GM18858 (cell line): ENCODE measurements around the gene RNF208.

Source experiments
- ATAC-seq: cut with Tn5 transposase; IDR thresholded peaks from one replicate; pipeline ENCODE4 v1.9.1; 2021; ENCODE audit not compliant: unreplicated experiment

RNF208 gene

GRCh38 chr9:137215196-137215986 lies 6.6 kb downstream of the RNF208 start:
- no peak for ATAC-seq

GRCh38 chr9:137214620-137215019 lies 7.4 kb downstream of the RNF208 start:
- no peak for ATAC-seq

- ATAC-seq, result no peak
Measured at GRCh38 chr9:137213160-137214060, 8.6 kb downstream of the RNF208 start.

GRCh38 chr9:137212520-137212919 lies 9.5 kb downstream of the RNF208 start:
- ATAC-seq, result no peak

GRCh38 chr9:137211532-137211931 lies 10.5 kb downstream of the RNF208 start:
- no peak for ATAC-seq

- ATAC-seq, result no peak
Measured at GRCh38 chr9:137206602-137207001, 15.4 kb downstream of the RNF208 start.

GRCh38 chr9:137205126-137206069 lies 16.6 kb downstream of the RNF208 start, which contains the start of the genes NDOR1 and TMEM203:
TSS of gene NDOR1 (plus strand) at chr9:137205700. CDS start at chr9:137205778, 78 bp downstream.
TSS of gene TMEM203 (minus strand) at chr9:137205648. CDS start at chr9:137205414, 234 bp downstream.
- ATAC-seq, result no peak

- no peak for ATAC-seq
Measured at GRCh38 chr9:137204731-137205125, 17.3 kb downstream of the RNF208 start.

- no peak for ATAC-seq
Measured at GRCh38 chr9:137202966-137203365, 19.1 kb downstream of the RNF208 start.

- ATAC-seq, result no peak
Measured at GRCh38 chr9:137201205-137201868, 20.7 kb downstream of the RNF208 start.

GRCh38 chr9:137200311-137201204 lies 21.5 kb downstream of the RNF208 start, which contains the start of gene TPRN:
TSS of gene TPRN (minus strand) at chr9:137200741. CDS start at chr9:137200711, 30 bp downstream.
- ATAC-seq, result peak; percentile 74

- no peak for ATAC-seq
Measured at GRCh38 chr9:137199411-137200121, 22.5 kb downstream of the RNF208 start.

- no peak for ATAC-seq
Measured at GRCh38 chr9:137198902-137199283, 23.1 kb downstream of the RNF208 start.

- no peak for ATAC-seq
Measured at GRCh38 chr9:137198051-137198901, 23.8 kb downstream of the RNF208 start.

GRCh38 chr9:137195525-137196220 lies 26.4 kb downstream of the RNF208 start:
- ATAC-seq, result no peak

- no peak for ATAC-seq
Measured at GRCh38 chr9:137194909-137195308, 27.1 kb downstream of the RNF208 start.

- no peak for ATAC-seq
Measured at GRCh38 chr9:137194388-137194787, 27.7 kb downstream of the RNF208 start.
